Gastrocnemius medialis (tissue), 4 donors: ENCODE measurements around the gene KRTAP5-11. TPM values are rescaled to one million over a fixed set of nuclear protein-coding genes. Genes with fewer than 3 reads are reported as not detected.
"Not testable (repeated sequence)": the region's sequence is repeated elsewhere in the genome, so short reads cannot be mapped to it uniquely, and the experiment has no call there.

Source experiments
- ATAC-seq, 2 donors: fragments of 150-250 bp; one replicate each; pipeline ENCODE4 v1.9.1; 2016
- DNase-seq, 2 donors: peaks; one replicate each; pipeline ENCODE4 v3.0.0-alpha.2; 2019
- H3K27ac ChIP-seq, 4 donors: fragments of 200-600 bp; sonication (generic); 1 replicate in 1 of 4; 2 replicates in 3 of 4; pipeline ENCODE4 v1.5.1; 2016 to 2018; ENCODE audit warnings: mild to moderate bottlenecking in 2 of 4, moderate library complexity in 1 of 4
- H3K27me3 ChIP-seq, 3 donors: fragments of 200-600 bp; sonication (generic) in 2 of 3; 1 replicate in 1 of 3; 2 replicates in 2 of 3; pipeline versions ENCODE4 v1.5.1 to v1.6.0; 2016 to 2019; ENCODE audit warnings: mild to moderate bottlenecking in 1 of 3, moderate library complexity in 1 of 3
- H3K36me3 ChIP-seq, 2 donors: fragments of 200-600 bp; sonication (generic) in 1 of 2; one replicate each; pipeline ENCODE4 v1.5.1; 2017 to 2018
- H3K4me1 ChIP-seq, 2 donors: fragments of 200-600 bp; sonication (generic) in 1 of 2; one replicate each; pipeline ENCODE4 v1.5.1; 2016 to 2017; ENCODE audit warnings: mild to moderate bottlenecking in 2 of 2
- H3K4me3 ChIP-seq, 4 donors: fragments of 200-600 bp; sonication (generic) in 3 of 4; 1 replicate in 1 of 4; 2 replicates in 3 of 4; pipeline ENCODE4 v1.5.1; 2016 to 2019; ENCODE audit warnings: mild to moderate bottlenecking in 2 of 4
- H3K9me3 ChIP-seq, 3 donors: fragments of 200-600 bp; sonication (generic) in 2 of 3; 1 replicate in 1 of 3; 2 replicates in 2 of 3; pipeline ENCODE4 v1.5.1; 2016 to 2019
- POLR2A ChIP-seq, 2 donors: fragments of 450-650 bp; IDR thresholded peaks; one replicate each; pipeline ENCODE4 v1.6.1; 2017; ENCODE audit warnings: antibody characterized with exemption in 2 of 2, mild to moderate bottlenecking in 2 of 2, moderate library complexity in 2 of 2
- in situ Hi-C, 4 donors: fragments of 200-750 bp; cut with MboI; loops; one replicate each; pipeline versions ENCODE4 v1.15.0 to v1.8.0; 2017; ENCODE audit warnings: low sequenced_read_pairs in 4 of 4
- intact Hi-C: fragments of 100-400 bp; cut with DNase I; formaldehyde crosslinking; loops from one replicate; pipeline ENCODE4 v1.15.1; 2023; ENCODE audit warnings: low total_unique reads
- total RNA-seq, 4 donors: library from RNA; depleted of rRNA; stranded (reverse); fragments of >200 nt; gene quantifications; one replicate each; pipeline versions ENCODE4 v1.1.0 to v1.2.3, GENCODE V29; 2016
- TF ChIP-seq, protein P1 (sequence below), 5 experiments: fragments of 450-650 bp in 3 of 5; fragments of 200-600 bp in 2 of 5; sonication (generic) in 2 of 5; IDR thresholded peaks in 4 of 5; conservative IDR thresholded peaks in 1 of 5; 1 replicate in 4 of 5; 2 replicates in 1 of 5; pipeline ENCODE4 v1.5.1; 2016 to 2019; ENCODE audit warnings: antibody characterized with exemption in 5 of 5, mild to moderate bottlenecking in 3 of 5, moderate library complexity in 3 of 5

Gene KRTAP5-11
- total RNA-seq, 4 donors from 2014 or later = not detected

DNA sequence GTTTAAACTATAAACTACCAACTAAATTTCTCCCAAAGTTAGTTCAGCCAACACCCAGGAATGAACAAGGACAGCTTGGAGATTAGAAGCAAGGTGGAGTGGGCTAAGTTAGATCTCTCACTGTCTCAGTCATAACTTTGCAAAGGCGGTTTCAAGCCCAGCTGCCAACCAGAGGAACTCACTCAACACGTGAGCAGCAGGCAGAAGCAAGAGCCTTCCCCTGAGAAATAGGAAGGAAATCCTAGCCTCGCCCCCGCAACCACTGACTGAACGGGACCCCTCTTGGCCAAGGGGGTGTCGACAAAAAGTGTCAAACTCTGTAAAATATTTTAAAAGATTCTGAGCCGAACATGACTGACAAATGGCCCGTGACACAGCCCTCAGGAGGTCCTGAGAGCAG is 38.8 kb downstream of the KRTAP5-11 start:
- H3K27ac ChIP-seq = no peak overlapping the region
- H3K4me1 ChIP-seq = no peaks in the 10 kb centered on the region
- no peaks in the 10 kb centered on the region for H3K36me3 ChIP-seq
- no peak for TF ChIP-seq POLR2A (IDR thresholded peaks at IDR 0.05)
- TF ChIP-seq, protein P1, sequence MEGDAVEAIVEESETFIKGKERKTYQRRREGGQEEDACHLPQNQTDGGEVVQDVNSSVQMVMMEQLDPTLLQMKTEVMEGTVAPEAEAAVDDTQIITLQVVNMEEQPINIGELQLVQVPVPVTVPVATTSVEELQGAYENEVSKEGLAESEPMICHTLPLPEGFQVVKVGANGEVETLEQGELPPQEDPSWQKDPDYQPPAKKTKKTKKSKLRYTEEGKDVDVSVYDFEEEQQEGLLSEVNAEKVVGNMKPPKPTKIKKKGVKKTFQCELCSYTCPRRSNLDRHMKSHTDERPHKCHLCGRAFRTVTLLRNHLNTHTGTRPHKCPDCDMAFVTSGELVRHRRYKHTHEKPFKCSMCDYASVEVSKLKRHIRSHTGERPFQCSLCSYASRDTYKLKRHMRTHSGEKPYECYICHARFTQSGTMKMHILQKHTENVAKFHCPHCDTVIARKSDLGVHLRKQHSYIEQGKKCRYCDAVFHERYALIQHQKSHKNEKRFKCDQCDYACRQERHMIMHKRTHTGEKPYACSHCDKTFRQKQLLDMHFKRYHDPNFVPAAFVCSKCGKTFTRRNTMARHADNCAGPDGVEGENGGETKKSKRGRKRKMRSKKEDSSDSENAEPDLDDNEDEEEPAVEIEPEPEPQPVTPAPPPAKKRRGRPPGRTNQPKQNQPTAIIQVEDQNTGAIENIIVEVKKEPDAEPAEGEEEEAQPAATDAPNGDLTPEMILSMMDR (IDR thresholded peaks at IDR 0.05 in 4 of 5, conservative IDR thresholded peaks at IDR 0.05 in 1 of 5) = no peak
- no peak for DNase-seq
- H3K9me3 ChIP-seq = no peaks in the 10 kb centered on the region
- intact Hi-C loops (no loop called here), in situ Hi-C loops (no loop called here)
- no peaks in the 10 kb centered on the region for H3K27me3 ChIP-seq
- ATAC-seq = no peak
- H3K4me3 ChIP-seq = no peak overlapping the region

DNA sequence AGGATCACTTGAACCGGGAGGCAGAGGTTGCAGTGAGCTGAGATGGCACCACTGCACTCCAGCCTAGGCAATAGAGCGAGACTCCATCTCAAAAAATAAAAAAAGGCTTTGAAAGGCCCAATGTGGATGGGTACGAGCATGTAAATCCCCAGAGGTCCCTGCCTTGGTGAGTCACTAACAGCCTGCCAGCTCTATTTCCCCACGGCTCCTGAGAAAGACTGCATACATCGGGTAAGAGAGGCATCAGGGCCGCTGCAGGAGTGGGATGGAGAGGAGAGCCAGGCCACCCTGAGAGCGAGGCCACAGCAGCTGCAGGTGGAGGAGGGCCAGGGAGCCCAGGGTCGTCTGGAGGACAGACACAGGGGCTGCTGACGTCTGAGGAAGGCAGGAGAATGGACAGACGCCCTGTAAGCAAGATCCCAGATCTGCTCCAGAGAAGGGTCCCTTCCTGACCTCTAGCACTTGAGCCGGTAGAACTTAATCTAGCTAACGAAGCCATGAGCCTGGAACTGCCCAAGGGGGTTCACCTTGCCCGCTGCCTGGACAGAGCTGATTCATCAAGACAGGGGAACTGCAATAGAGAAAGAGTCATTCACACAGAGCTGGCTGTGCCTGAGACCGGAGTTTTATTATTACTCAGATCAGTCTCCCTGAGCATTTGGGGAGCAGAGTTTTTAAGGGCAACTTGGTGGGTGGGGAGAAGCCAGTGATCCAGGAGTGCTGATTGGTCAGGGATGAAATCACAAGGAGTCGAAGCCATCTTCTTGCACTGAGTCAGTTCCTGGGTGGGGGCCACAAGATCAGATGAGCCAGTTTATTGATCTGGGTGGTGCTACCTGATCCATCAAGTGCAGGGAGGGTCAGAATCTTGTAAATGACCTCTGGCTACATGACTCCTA is 39.5 kb downstream of the KRTAP5-11 start:
- Histone ChIP-seq H3K36me3 (no peaks in the 10 kb centered on the region), H3K27me3 (no peaks in the 10 kb centered on the region), H3K9me3 (no peaks in the 10 kb centered on the region), H3K27ac (no peak overlapping the region), H3K4me1 (no peaks in the 10 kb centered on the region), H3K4me3 (no peak overlapping the region)
- intact Hi-C loops (no loop called here), in situ Hi-C loops (no loop called here)
- ATAC-seq (no peak), DNase-seq (no peak)
- TF ChIP-seq, protein P1 (IDR thresholded peaks at IDR 0.05 in 4 of 5, conservative IDR thresholded peaks at IDR 0.05 in 1 of 5) = no peak
- no peak for TF ChIP-seq POLR2A (IDR thresholded peaks at IDR 0.05)

DNA sequence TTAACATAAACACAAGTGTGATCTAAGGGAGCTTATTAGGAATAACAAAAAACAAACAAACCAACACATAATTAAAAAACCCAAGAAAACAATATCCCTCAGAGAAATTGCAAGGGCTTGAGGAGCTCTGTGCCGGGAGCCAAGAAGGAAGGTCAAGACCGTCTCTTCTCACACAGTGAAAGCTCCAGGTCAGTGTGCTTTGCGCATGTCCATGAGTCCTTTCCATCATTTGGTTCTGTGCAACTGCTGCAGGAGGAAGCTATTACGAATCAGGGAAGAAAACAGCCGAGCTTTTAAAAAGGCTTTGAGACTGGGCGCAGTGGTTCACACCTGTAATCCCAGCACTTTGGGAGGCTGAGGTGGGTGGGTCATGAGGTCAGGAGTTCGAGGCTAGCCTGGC is 40.3 kb downstream of the KRTAP5-11 start:
- no peaks in the 10 kb centered on the region for H3K4me1 ChIP-seq
- ATAC-seq = no peak
- intact Hi-C loops = no loop called here
- H3K9me3 ChIP-seq = no peaks in the 10 kb centered on the region
- in situ Hi-C loops = no loop called here
- no peak overlapping the region for H3K27ac ChIP-seq
- H3K4me3 ChIP-seq = no peak overlapping the region
- H3K36me3 ChIP-seq = no peaks in the 10 kb centered on the region
- H3K27me3 ChIP-seq = no peaks in the 10 kb centered on the region
- DNase-seq = no peak
- TF ChIP-seq, protein P1 (IDR thresholded peaks at IDR 0.05 in 4 of 5, conservative IDR thresholded peaks at IDR 0.05 in 1 of 5) = no peak
- TF ChIP-seq POLR2A (IDR thresholded peaks at IDR 0.05) = no peak

DNA sequence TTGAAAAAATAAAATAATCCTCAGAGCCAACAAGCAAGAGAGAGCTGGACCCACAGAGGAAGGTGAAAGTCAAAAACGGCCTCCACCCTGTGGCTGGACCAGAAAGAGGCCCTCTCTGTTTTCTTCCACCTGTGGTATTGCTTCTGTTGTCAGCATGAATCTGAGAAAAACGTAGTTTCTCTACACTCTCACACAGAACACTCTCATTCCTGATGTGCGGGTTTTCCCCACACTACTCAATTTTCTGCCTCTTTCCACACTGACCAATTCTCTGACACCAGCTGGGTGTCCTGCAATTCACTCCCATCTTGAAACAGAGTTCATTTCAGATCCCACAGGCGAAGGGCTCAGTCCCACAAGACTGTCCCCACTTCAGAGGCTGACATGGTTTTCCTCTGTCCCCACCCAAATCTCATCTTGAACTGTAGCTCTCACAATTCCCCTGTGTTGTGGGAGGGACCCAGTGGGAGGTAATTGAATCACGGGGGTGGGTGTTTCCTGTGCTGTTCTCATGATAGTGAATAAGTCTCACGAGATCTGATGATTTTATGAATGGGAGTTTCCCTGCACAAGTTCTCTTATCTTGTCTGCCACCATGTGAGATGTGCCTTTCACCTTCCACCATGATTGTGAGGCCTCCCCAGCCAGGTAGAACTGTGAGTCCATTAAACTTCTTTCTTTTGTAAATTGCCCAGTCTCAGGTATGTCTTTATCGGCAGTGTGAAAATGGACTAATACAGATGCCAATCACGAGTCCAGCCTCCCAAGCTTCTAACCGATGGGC is 42.0 kb downstream of the KRTAP5-11 start:
- DNase-seq, H3K27ac ChIP-seq, H3K36me3 ChIP-seq, in situ Hi-C loops, H3K4me1 ChIP-seq, H3K27me3 ChIP-seq, H3K4me3 ChIP-seq, intact Hi-C loops, ATAC-seq, H3K9me3 ChIP-seq: not testable (repeated sequence)

DNA sequence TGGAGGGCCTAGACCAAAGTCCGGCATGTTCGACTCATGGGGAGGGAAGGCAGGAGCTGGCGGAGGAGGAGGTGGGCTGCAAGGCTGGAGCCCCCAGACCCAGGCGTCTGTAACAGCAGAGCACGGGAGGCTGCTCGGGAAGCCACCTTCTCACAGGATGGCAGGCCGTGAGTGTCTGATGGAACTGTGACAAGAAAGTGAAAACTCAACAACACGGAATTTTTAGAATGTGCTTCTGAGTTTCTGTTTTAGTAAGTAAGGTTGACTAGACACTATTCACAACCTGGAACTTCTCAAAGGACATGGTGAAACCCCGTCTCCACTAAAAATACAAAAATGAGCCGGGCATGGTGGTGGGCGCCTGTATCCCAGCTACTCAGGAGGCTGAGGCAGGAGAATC is 42.7 kb downstream of the KRTAP5-11 start:
- H3K36me3 ChIP-seq, ATAC-seq, H3K27ac ChIP-seq, intact Hi-C loops, DNase-seq, H3K9me3 ChIP-seq, in situ Hi-C loops, H3K4me1 ChIP-seq, H3K4me3 ChIP-seq, H3K27me3 ChIP-seq: not testable (repeated sequence)
